ENCODE measurements around the gene LRMDA. TPM values are rescaled to one million over a fixed set of nuclear protein-coding genes. Genes with fewer than 3 reads are reported as not detected.

Gene LRMDA
- total RNA-seq, 4 donors from 2014 or later = 0.76 to 6.4 (median 1.3) TPM

- intact Hi-C loops (cut with DNase I; ENCODE audit: low total_unique reads) = no loop called here
- no peak for TF ChIP-seq POLR2A (IDR thresholded peaks at IDR 0.05)
- WGBS, 2 donors = 43 to 46% methylated on average over 19 of the region's 19 CpGs
These were observed 214.9 kb downstream of the LRMDA start for GRCh38 chr10:75646218-75646915.

GRCh38 chr10:75646916-75647315, 215.5 kb downstream of the LRMDA start:
- intact Hi-C loops (cut with DNase I; ENCODE audit: low total_unique reads) = no loop called here
- WGBS, 2 donors = 40 to 51% methylated on average over 6 of the region's 6 CpGs
- TF ChIP-seq CTCF (IDR thresholded peaks at IDR 0.05) (no peak), POLR2A (IDR thresholded peaks at IDR 0.05) (no peak)
- DNase-seq (ENCODE audit: low spot score in 2 of 2) = no peak
- no peak overlapping the region for H3K4me3 ChIP-seq (ENCODE audit: low read depth, poor library complexity, severe bottlenecking)

More at GRCh38 chr10:75646218-75646915, 214.9 kb downstream of the LRMDA start:
- H3K4me3 ChIP-seq (ENCODE audit: low read depth, poor library complexity, severe bottlenecking) = no peak overlapping the region
- no peak for DNase-seq (ENCODE audit: low spot score in 2 of 2)

GRCh38 chr10:75647675-75648074, 216.3 kb downstream of the LRMDA start:
- 87 to 90% methylated on average over 3 of the region's 3 CpGs for WGBS, 2 donors
- TF ChIP-seq CTCF (IDR thresholded peaks at IDR 0.05) (no peak), POLR2A (IDR thresholded peaks at IDR 0.05) (no peak)
- no peak for DNase-seq (ENCODE audit: low spot score in 2 of 2)
- H3K4me3 ChIP-seq (ENCODE audit: low read depth, poor library complexity, severe bottlenecking) = no peak overlapping the region
- intact Hi-C loops (cut with DNase I; ENCODE audit: low total_unique reads) = no loop called here

- H3K4me3 ChIP-seq (ENCODE audit: low read depth, poor library complexity, severe bottlenecking) = no peak overlapping the region
- intact Hi-C loops (cut with DNase I; ENCODE audit: low total_unique reads) = no loop called here
- WGBS, 2 donors = 68 to 73% methylated on average over 3 of the region's 3 CpGs
- no peak for DNase-seq (ENCODE audit: low spot score in 2 of 2)
- TF ChIP-seq POLR2A (IDR thresholded peaks at IDR 0.05) (no peak), CTCF (IDR thresholded peaks at IDR 0.05) (no peak)
These were observed 216.9 kb downstream of the LRMDA start for GRCh38 chr10:75648351-75648750.

GRCh38 chr10:75648854-75649253, 217.4 kb downstream of the LRMDA start:
- 64 to 73% methylated on average over 2 of the region's 2 CpGs for WGBS, 2 donors
- no peak overlapping the region for H3K4me3 ChIP-seq (ENCODE audit: low read depth, poor library complexity, severe bottlenecking)
- TF ChIP-seq CTCF (IDR thresholded peaks at IDR 0.05) (no peak), POLR2A (IDR thresholded peaks at IDR 0.05) (no peak)
- intact Hi-C loops (cut with DNase I; ENCODE audit: low total_unique reads) = no loop called here
- DNase-seq (ENCODE audit: low spot score in 2 of 2) = no peak

GRCh38 chr10:75649466-75649865, 218.0 kb downstream of the LRMDA start:
- H3K4me3 ChIP-seq (ENCODE audit: low read depth, poor library complexity, severe bottlenecking) = no peak overlapping the region
- intact Hi-C loops (cut with DNase I; ENCODE audit: low total_unique reads) = no loop called here
- TF ChIP-seq POLR2A (IDR thresholded peaks at IDR 0.05) (no peak), CTCF (IDR thresholded peaks at IDR 0.05) (no peak)
- no peak for DNase-seq (ENCODE audit: low spot score in 2 of 2)
- WGBS, 2 donors = 50 to 74% methylated on average over 1 of the region's 1 CpG
